HG02610 (cell line): ENCODE data around the gene PHF14.

Experiments
- ATAC-seq: cut with Tn5 transposase; IDR thresholded peaks from one replicate; pipeline ENCODE4 v1.9.1; 2021; ENCODE audit warnings: mild to moderate bottlenecking, moderate library complexity; ENCODE audit not compliant: unreplicated experiment

Gene PHF14

DNA sequence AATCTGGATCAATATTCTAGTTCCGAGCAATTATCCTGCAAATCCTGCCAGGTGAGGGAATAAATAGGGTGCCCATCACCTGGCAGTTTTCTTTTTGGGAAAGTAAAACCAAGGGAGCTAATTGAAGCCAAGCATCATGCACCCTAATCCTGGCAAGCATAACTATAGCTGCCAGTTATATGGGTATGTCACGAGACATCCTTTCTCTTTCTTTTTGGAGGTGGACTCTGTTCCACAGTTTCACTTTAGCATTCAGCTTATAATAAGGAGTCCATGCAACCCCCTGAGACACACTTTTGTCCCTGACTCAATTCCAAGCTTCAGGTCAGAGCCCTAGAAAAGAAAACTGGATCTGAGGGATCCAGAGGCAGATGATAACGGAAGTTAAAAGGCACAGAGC is 222.5 kb downstream of the PHF14 start:
- no peak for ATAC-seq

DNA sequence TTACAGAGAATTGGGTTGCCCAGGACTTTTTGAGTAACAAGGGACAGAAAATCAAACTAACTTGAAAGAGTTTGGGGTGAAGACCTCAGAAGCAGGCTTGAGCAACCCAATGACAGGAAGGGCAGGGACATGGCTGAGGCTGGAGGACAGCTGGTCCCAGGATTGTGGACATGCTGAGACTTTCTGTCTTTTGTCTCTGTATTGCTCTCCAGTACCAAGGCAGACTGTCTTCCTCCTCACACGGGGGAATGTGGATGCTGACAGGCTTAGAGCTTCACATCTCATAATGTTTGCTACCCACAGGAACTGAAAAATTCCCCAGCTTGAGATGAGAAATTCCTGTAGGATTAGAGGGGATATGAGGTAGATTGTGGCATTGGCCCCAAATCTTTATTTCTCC is 229.6 kb downstream of the PHF14 start:
- ATAC-seq = no peak

DNA sequence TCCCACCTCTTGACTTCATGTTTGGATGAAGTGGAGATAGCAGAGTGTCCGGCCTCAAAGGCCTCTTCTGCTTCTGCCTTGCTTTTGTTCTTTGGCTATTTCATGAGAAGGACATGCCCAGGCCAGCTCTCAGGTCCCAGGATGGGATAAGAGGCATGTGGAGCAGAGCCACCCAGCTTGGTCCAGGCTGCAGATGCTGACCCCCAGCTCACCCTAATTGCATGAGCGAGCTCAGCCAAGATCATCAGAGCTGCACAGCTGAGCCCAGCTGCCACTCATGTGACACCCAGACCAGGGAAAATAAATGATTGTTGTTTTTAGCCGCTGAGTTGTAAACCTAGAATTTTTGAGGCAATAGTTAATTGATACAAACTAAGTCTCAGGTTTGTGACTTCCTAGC is 230.0 kb downstream of the PHF14 start:
- ATAC-seq = no peak

DNA sequence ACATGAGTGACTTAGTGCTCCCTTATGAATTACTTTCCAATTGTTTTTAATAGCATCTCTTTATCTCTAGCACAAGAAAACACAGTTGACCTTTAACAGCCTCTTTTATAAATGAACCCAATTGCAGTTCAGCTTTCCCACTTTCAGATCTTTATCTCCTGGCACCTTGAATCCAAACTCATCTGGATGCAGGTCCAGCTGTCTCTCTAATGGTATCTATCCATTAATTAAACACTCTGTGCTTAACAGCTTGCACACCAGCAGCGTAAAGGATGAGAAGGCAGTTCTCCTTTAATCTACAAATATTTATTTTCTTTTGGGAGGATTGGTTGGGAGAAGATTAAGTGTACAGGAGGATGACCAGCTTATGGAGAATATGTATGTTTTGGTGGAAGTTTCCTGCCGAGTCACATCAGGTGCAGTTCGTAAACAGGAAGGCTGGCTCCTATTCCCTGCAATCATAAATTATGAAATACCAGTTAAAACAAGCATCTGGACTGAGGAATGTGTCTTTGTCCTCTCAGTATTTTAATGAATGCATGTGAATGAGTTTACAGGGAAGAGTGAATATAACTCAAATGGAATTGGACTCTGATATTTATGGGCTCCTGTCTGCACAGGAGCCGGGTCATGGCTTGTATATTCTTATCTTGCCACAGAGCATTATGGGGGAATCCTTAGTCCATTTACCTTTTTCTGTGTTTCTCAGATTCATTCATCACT is 232.7 kb downstream of the PHF14 start:
- ATAC-seq = no peak

DNA sequence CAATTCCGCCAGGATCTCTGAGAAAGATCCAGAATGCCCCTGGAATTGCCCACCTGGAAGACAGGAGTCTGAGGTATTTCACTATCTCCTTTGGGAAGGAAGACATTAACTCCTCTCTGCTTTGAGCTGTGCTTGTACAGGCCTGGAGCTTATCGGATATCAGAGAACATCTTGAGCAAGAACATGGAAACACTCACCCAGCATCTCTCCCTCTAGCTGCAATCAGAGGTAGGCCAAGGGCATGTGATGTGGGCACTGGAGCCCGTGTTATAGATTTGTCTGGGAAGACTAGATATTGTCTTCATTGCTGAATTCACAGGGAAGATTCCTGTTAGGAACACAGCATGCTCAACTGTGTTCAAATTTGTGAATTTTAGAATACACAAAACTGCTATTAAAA is 233.9 kb downstream of the PHF14 start:
- no peak for ATAC-seq

DNA sequence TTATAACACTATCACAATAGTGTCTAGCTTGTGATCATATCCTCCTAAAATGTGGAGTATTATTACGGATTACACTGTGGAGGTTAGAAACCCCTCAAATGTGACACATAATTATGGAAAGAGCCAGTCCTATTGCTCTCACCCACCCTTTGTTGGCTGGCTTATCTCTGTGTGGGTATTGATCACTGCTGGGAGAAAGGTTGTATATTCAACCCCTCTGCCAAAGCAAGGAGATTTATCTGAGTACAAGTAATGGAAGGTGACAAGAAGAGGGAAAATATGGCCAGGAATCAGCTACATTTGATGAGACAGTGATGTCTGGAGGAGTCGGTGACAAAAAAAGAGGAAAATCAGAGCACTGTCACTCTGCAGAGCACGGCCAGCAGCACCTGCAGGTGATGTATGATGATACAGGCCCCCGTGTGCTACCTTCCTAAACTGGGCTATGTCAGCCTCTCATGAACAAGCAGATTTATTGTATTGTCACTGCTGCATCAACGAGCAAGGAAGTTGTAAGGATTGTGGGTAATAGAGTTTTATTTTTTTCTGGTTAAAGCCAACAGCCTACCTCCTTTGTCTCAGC is 235.3 kb downstream of the PHF14 start:
- no peak for ATAC-seq

DNA sequence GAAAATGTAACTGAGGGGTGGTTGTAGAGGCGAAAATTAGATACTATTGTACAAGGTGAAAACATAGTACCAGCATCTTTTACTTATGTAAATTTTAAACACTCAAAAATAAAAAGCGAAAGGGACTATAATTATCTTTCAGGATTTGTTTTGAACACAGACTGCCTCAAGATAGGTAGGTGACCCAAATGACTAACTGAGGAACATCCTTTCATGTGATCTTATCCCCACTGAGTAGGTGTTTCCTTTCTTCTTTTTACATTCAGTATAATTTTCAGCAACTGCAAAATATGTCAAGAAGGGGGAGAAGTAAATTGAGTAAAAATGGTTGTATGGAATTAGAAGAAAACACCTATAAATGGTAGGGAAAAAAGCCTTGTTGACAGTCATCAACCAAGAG is 236.7 kb downstream of the PHF14 start:
- ATAC-seq = no peak

DNA sequence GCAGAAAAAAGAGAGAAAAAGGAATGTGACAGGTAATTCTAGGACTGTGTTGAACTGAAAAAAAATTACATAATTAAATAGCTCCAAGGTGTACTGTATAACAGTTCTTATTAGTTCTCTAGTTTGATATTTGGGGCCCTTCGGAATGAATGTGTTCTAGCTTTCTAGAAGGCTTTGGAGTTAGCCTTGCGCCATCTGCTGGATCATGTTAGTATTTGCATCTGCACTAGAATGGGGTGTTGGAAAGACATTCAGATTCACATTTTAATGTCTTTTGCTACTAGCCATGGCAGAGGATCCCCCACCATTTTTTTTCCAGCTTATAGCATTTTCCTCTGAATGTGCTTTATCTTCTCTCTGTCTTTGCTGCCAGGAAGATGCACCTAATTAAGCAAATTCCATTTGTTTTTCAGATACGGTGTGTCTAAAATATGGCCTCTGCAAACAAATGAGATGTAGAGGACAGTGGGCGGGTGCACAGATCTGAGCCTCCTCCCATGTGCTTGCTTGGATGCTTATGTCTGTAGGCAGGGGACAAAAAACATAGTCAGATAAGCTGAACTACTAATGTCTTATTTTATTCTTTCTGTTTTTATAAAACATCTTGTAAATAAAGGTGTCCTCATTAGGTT is 238.5 kb downstream of the PHF14 start:
- peak; percentile 80 for ATAC-seq

DNA sequence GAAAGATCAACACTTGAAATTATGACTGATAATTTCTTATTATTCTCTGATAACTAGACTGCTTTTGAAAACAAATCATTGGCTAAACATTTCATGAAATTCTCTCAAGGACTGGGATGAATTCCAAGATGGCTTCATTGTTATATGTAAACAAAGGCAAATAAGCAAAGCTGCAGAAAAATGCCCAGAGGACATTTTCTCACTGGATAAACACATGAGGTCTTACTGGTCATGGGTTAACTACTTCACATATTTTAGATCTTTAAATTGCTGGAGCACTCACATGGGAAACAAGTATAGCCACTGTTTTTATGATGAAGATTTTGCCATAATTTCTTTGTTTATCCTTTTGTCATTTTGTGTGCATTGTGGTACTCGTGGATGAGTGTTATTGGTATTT is 239.1 kb downstream of the PHF14 start:
- no peak for ATAC-seq

DNA sequence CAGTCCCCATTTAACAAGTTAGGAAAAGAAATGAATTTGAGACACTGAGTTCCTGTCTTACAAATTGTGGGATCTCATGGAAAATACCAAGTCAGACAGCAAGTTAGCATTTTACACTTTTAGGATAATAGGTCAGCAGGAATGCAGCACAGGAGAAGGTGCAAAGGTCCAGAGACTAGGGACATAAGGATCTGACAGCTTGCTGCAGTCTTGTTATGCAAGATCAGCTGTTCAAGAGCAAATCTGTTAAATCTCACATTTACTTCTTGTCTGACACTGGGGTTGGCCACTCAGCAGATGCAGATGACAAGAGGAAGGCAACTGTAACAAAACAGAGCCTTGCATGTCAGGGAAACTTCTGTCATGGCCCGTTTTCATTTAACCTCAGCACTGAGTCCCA is 239.6 kb downstream of the PHF14 start:
- no peak for ATAC-seq

DNA sequence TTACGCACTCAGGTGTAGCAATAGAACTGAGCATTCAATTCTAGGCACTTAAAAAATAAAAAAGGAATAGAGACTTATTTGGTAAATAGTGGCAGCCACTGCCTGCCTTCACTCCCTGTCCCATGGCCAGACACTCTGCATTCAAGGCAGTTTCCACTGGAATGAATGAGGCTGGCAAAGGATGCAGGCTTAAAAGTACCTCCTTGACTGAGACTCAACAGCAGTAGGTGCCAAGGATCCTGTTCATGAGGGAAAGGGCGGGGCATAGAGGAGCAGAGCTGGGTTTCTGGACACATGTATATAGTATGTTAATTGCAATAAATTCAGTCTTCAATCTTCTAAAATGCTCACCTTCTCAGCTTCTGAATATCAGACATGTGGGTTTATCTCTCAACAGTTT is 242.6 kb downstream of the PHF14 start:
- no peak for ATAC-seq

DNA sequence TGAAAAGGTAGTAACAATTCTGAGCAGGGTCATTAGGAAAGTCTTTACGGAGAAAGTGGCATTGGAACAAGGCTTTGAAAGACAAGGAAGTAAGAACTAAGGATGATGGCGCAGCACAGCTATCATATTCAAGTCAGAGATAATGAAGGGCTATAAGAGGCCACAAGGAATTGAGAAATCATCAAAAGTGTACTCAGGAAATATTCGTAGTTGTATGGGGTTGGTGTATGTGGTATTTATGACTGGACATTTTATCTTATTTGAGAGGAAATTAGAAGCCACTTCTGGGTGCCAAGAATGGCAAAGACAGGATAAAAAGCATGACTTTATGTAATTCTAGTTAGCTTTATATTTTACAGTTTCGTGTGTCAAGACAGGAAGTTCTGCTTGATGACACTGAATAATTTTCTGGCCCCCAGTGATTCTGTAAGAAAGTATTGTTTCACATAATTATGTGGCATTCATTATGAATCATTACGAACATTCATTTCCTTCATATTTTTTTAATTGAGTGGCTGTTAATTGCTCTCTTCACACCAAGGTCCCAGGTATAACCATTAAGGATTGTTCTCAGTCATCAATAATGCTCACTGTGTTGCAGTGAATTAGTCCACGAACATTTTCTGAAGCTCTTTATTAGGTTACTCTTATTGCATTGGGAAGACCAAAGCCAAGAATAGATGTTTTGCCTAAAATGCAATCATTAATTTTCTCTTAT is 244.3 kb downstream of the PHF14 start:
- ATAC-seq = no peak
